HepG2 (cell line): Measurements from ENCODE around the gene CHD9. TPM values are rescaled to one million over a fixed set of nuclear protein-coding genes. Genes with fewer than 3 reads are reported as not detected.
"Not testable (repeated sequence)": the region's sequence is repeated elsewhere in the genome, so short reads cannot be mapped to it uniquely, and the experiment has no call there.

Source experiments
- ATAC-seq: fragments of 200-7000 bp; cut with Tn5 transposase; 3 replicates; pipeline ENCODE4 v1.9.1; 2020; ENCODE audit warnings: mild to moderate bottlenecking, moderate library complexity
- BruUV-seq: library from RNA; stranded (reverse); fragments of 400-500 nt; replicated peaks from 2 replicates; lab custom pipeline; 2021; lab: Mats Ljungman, UMichigan
- CTCF ChIA-PET: fragments of 300-600 bp; formaldehyde crosslinking; extraction: SDS; loops from one replicate; lab custom pipeline; 2021; ENCODE audit warnings: low total read pairs, inconsistent platforms, low intra/inter-chr PET ratio; lab: Yijun Ruan, JAX
- POLR2A ChIA-PET: fragments of 350-600 bp; sonication (Branson Sonifier 250); formaldehyde crosslinking; loops from one replicate; lab custom pipeline; 2020; ENCODE audit warnings: antibody characterized with exemption, inconsistent platforms; lab: Yijun Ruan, JAX
- DNase-seq: peaks from one replicate; pipeline ENCODE4 v3.0.0-alpha.2; 2015; ENCODE audit warnings: low spot score
- FAIRE-seq: peaks from 3 replicates; lab custom pipeline; 2011; peaks lifted over from hg19 to GRCh38; lab: Jason Lieb, UNC
- H2AFZ ChIP-seq: one replicate; pipeline ENCODE4 v1.6.1; 2011; ENCODE audit warnings: low read length, inconsistent platforms
- H3K27ac ChIP-seq: fragments of 300-600 bp; 3 replicates; pipeline ENCODE4 v1.8.0; 2011; ENCODE audit warnings: mixed run types, mild to moderate bottlenecking, mixed read lengths, low read length, inconsistent platforms; ENCODE audit not compliant: insufficient read depth; ENCODE audit errors: extremely low read length
- H3K27me3 ChIP-seq, 2 experiments: fragments of 200-600 bp in 1 of 2; 2 replicates in 1 of 2; 3 replicates in 1 of 2; pipeline versions ENCODE4 v1.6.0 to v1.8.0; 2011; ENCODE audit warnings: low read length in 2 of 2, mild to moderate bottlenecking in 2 of 2, moderate library complexity in 2 of 2, inconsistent platforms in 1 of 2; ENCODE audit not compliant: insufficient read depth in 2 of 2, control insufficient read depth in 1 of 2
- H3K36me3 ChIP-seq, 2 experiments: fragments of 200-600 bp in 1 of 2; replicated peaks in 1 of 2; 2 replicates in 1 of 2; 3 replicates in 1 of 2; pipeline versions ENCODE4 v1.5.1 to v1.8.0; 2011; ENCODE audit warnings: low read length in 2 of 2, inconsistent platforms in 1 of 2; ENCODE audit not compliant: insufficient read depth in 2 of 2, control insufficient read depth in 1 of 2
- H3K4me1 ChIP-seq: 2 replicates; pipeline ENCODE4 v1.5.1; 2012; ENCODE audit warnings: low read length, inconsistent platforms; ENCODE audit not compliant: insufficient read depth
- H3K4me2 ChIP-seq: 2 replicates; pipeline ENCODE4 v1.6.0; 2011; ENCODE audit warnings: low read depth, low read length, inconsistent platforms
- H3K4me3 ChIP-seq, 3 experiments: fragments of 200-600 bp in 1 of 3; sonication (generic), shearing (Covaris generic) in 1 of 3; replicated peaks in 1 of 3; 2 replicates each; pipeline ENCODE4 v1.5.1; 2011 to 2016; ENCODE audit warnings: low read length in 3 of 3, inconsistent platforms in 2 of 3, low read depth in 2 of 3, mild to moderate bottlenecking in 2 of 3, control low read depth in 1 of 3, mixed read lengths in 1 of 3; ENCODE audit not compliant: insufficient read depth in 1 of 3
- H3K79me2 ChIP-seq: one replicate; pipeline ENCODE4 v1.6.1; 2011; ENCODE audit warnings: low read length, inconsistent platforms; ENCODE audit not compliant: insufficient read depth
- H3K9ac ChIP-seq: 2 replicates; pipeline ENCODE4 v1.6.0; 2011; ENCODE audit warnings: mild to moderate bottlenecking, low read depth, low read length, inconsistent platforms; ENCODE audit not compliant: insufficient read depth
- H3K9me3 ChIP-seq: 2 replicates; pipeline ENCODE4 v1.5.1; 2012; ENCODE audit warnings: mild to moderate bottlenecking, low read length
- H4K20me1 ChIP-seq: 2 replicates; pipeline ENCODE4 v1.6.0; 2011; ENCODE audit warnings: inconsistent platforms, mild to moderate bottlenecking, low read length, moderate library complexity; ENCODE audit not compliant: insufficient read depth
- BRD4 ChIP-seq: sonication (generic); formaldehyde crosslinking; IDR thresholded peaks from 2 replicates; pipeline ENCODE4 v1.4.0; 2020; ENCODE audit warnings: missing genetic modification reagents
- HDAC1 ChIP-seq: sonication (generic); formaldehyde crosslinking; IDR thresholded peaks from 2 replicates; pipeline ENCODE4 v1.5.1; 2020; ENCODE audit warnings: mild to moderate bottlenecking, missing genetic modification reagents
- NR2C2 ChIP-seq: sonication (generic); formaldehyde crosslinking; IDR thresholded peaks from 2 replicates; pipeline ENCODE4 v1.4.0; 2020; ENCODE audit warnings: missing genetic modification reagents, mild to moderate bottlenecking, moderate library complexity, borderline replicate concordance
- PHB2 ChIP-seq: fragments of 450-650 bp; IDR thresholded peaks from 2 replicates; pipeline ENCODE4 v1.6.1; 2018; ENCODE audit not compliant: partially characterized antibody
- SETDB1 ChIP-seq: sonication (generic); formaldehyde crosslinking; IDR thresholded peaks from 2 replicates; pipeline ENCODE4 v1.5.1; 2020; ENCODE audit warnings: missing genetic modification reagents, mild to moderate bottlenecking, borderline replicate concordance
- ZNF44 ChIP-seq: sonication (generic); formaldehyde crosslinking; IDR thresholded peaks from 2 replicates; pipeline ENCODE4 v1.5.1; 2020; ENCODE audit warnings: mild to moderate bottlenecking, missing genetic modification reagents
- ZNF460 ChIP-seq: sonication (generic); formaldehyde crosslinking; IDR thresholded peaks from 2 replicates; pipeline ENCODE4 v1.5.1; 2020; ENCODE audit warnings: missing genetic modification reagents, mild to moderate bottlenecking, borderline replicate concordance
- ZNF629 ChIP-seq: sonication (generic); formaldehyde crosslinking; conservative IDR thresholded peaks from 2 replicates; pipeline ENCODE4 v1.5.0; 2020; ENCODE audit warnings: missing genetic modification reagents
- ZNF772 ChIP-seq: sonication (generic); formaldehyde crosslinking; IDR thresholded peaks from 2 replicates; pipeline ENCODE4 v1.5.0; 2020; ENCODE audit warnings: mild to moderate bottlenecking, missing genetic modification reagents
- ZSCAN29 ChIP-seq: sonication (generic); formaldehyde crosslinking; conservative IDR thresholded peaks from 2 replicates; pipeline ENCODE4 v1.4.0; 2020; ENCODE audit warnings: mild to moderate bottlenecking, missing genetic modification reagents
- WGBS: methylation state at CpG from one replicate; pipeline ENCODE4 v1.1.6; 2017; ENCODE audit warnings: low lambda C conversion rate; 5-methylcytosine and 5-hydroxymethylcytosine counted together
- in situ Hi-C: cut with HindIII; loops from 2 replicates; pipeline ENCODE4 v1.10.0; 2017; ENCODE audit warnings: low pct_unique_long_range_greater_than_20kb; ENCODE audit not compliant: extremely low pct_ligation_motif_present
- intact Hi-C: fragments of 100-400 bp; cut with micrococcal nuclease; formaldehyde crosslinking; loops from one replicate; pipeline ENCODE4 v1.10.0; 2022; ENCODE audit not compliant: unreplicated experiment
- polyA plus RNA-seq, 8 experiments: library from polyadenylated mRNA; depleted of rRNA in 3 of 8; stranded (reverse) in 7 of 8; unstranded in 1 of 8; fragments of >200 nt; fragmentation: Illumina TruSeq in 4 of 8; extraction: Trizol in 4 of 8; gene quantifications; 2 replicates each; pipeline versions ENCODE4 v1.2.1 to v1.2.3, GENCODE V29; 2011 to 2016; ENCODE audit warnings: low read depth in 4 of 8, missing spikeins in 1 of 8, mixed read lengths in 1 of 8; ENCODE audit not compliant: insufficient read depth in 1 of 8
- total RNA-seq, 5 experiments: library from RNA; depleted of rRNA; stranded (reverse); fragments of >200 nt; fragmentation: Illumina TruSeq; extraction: Trizol; gene quantifications; 2 replicates each; pipeline ENCODE4 v1.2.3, GENCODE V29; 2016; ENCODE audit warnings: low read depth in 1 of 5

CHD9 gene
- total and polyA plus RNA-seq, 2 of the 13 experiments (the other 11 are each of a cell fraction or from before 2014, with no cell fraction given), result 23.4 to 27.7 TPM

GRCh38 chr16:53045341-53046220, 9.2 kb upstream of the CHD9 start:
- POLR2A ChIA-PET, result no interaction called here
- H3K4me2 ChIP-seq, result peak overlapping the region; percentile 66

GRCh38 chr16:53047515-53047914, 7.3 kb upstream of the CHD9 start:
- H3K27me3 ChIP-seq, H3K4me2 ChIP-seq, H3K9me3 ChIP-seq, H4K20me1 ChIP-seq, in situ Hi-C loops, H3K27ac ChIP-seq, CTCF ChIA-PET, BruUV-seq, DNase-seq, intact Hi-C loops, FAIRE-seq, ATAC-seq, H3K9ac ChIP-seq, H2AFZ ChIP-seq, H3K79me2 ChIP-seq, H3K4me3 ChIP-seq, H3K36me3 ChIP-seq: not testable (repeated sequence)
- WGBS, result 76% methylated on average over 5 of the region's 5 CpGs
- TF ChIP-seq HDAC1 (0 out of 2 replicates have a peak, but pooled peaks have one; percentile 8), ZNF460 (peak; percentile 68; the same call in 1 of the 2 replicates)
- peaks cover 77% of the 10 kb centered on the region for H3K4me1 ChIP-seq
- POLR2A ChIA-PET, result interaction anchor here (1.2 kb wide), 1 partner anchor 83 kb away, joined by 3 read pairs; no protein-coding TSS in a partner anchor

More at GRCh38 chr16:53045341-53046220, 9.2 kb upstream of the CHD9 start:
- BruUV-seq, result no TSS peak
- TF ChIP-seq ZNF772 (0 out of 2 replicates have a peak, but pooled peaks have one; percentile 12), ZNF44 (CRISPR knock-in tag) (no peak), ZSCAN29 (no peak), ZNF629 (CRISPR knock-in tag) (peak; percentile 84), SETDB1 (no peak), PHB2 (no peak), NR2C2 (CRISPR knock-in tag) (no peak), BRD4 (CRISPR knock-in tag) (no peak)
- WGBS, result 2% methylated on average over 6 of the region's 6 CpGs
- Histone ChIP-seq H3K27me3 (peaks cover 0 to 4% of the 10 kb centered on the region in 2 experiments; a peak in 1 of 5 replicates), H4K20me1 (no peaks in the 10 kb centered on the region), H3K9ac (0 out of 2 replicates have a peak overlapping the region, but pooled peaks have one; percentile 18), H3K9me3 (no peaks in the 10 kb centered on the region), H2AFZ (no peak overlapping the region), H3K4me3 (peak overlapping the region in 1 of 3 experiments; percentile 11; a peak in 2 of 6 replicates), H3K4me1 (peaks cover 89% of the 10 kb centered on the region), H3K79me2 (no peaks in the 10 kb centered on the region), H3K36me3 (no peaks in the 10 kb centered on the region), H3K27ac (no peak overlapping the region)
- DNase-seq (no peak), FAIRE-seq (no peak), ATAC-seq (no peak)
- in situ Hi-C loops (no loop called here), intact Hi-C loops (no loop called here)
- CTCF ChIA-PET, result no interaction called here
